Neuronal stem cell (in vitro differentiated cells): ENCODE results near the gene RPS16.

ENCODE experiments used
- DNase-seq: peaks from one replicate; pipeline ENCODE4 v3.0.0-alpha.2; 2013; ENCODE audit warnings: low spot score
- H2AFZ ChIP-seq: one replicate; pipeline ENCODE4 v1.6.1; 2013; ENCODE audit warnings: mild to moderate bottlenecking, low read length, inconsistent platforms
- H2AK5ac ChIP-seq: 2 replicates; pipeline ENCODE4 v1.6.1; 2013; ENCODE audit warnings: low read depth, mild to moderate bottlenecking, inconsistent platforms, low read length, moderate library complexity, mixed read lengths
- H2BK120ac ChIP-seq: 2 replicates; pipeline ENCODE4 v1.6.1; 2013; ENCODE audit warnings: low read depth, mild to moderate bottlenecking, inconsistent platforms, low read length, moderate library complexity, mixed read lengths
- H2BK12ac ChIP-seq: one replicate; pipeline ENCODE4 v1.6.1; 2013; ENCODE audit warnings: low read length, inconsistent platforms
- H2BK15ac ChIP-seq: 2 replicates; pipeline ENCODE4 v1.6.1; 2013; ENCODE audit warnings: mild to moderate bottlenecking, low read length, inconsistent platforms, mixed read lengths
- H2BK5ac ChIP-seq: one replicate; pipeline ENCODE4 v1.6.1; 2013; ENCODE audit warnings: inconsistent platforms, mild to moderate bottlenecking, low read length, moderate library complexity
- H3K14ac ChIP-seq: one replicate; pipeline ENCODE4 v1.6.1; 2013; ENCODE audit warnings: low read length, inconsistent platforms
- H3K18ac ChIP-seq: 2 replicates; pipeline ENCODE4 v1.6.1; 2013; ENCODE audit warnings: low read length, inconsistent platforms
- H3K23ac ChIP-seq: 2 replicates; pipeline ENCODE4 v1.6.1; 2013; ENCODE audit warnings: low read depth, mild to moderate bottlenecking, mixed read lengths, low read length, inconsistent platforms; ENCODE audit not compliant: poor library complexity
- H3K27ac ChIP-seq: replicated peaks from 3 replicates; pipeline ENCODE4 v1.5.1; 2013; ENCODE audit warnings: low read length, inconsistent platforms
- H3K27me3 ChIP-seq, 3 experiments: 2 replicates each; pipeline ENCODE4 v1.6.1; 2013; ENCODE audit warnings: low read length in 3 of 3, mild to moderate bottlenecking in 2 of 3, inconsistent platforms in 1 of 3, low read depth in 1 of 3, mixed read lengths in 1 of 3, moderate library complexity in 1 of 3; ENCODE audit not compliant: control insufficient read depth in 3 of 3, insufficient read depth in 3 of 3
- H3K36me3 ChIP-seq, 2 donors: replicated peaks in 1 of 2; 2 replicates each; pipeline ENCODE4 v1.6.1; 2013; ENCODE audit warnings: low read length in 2 of 2; ENCODE audit not compliant: control insufficient read depth in 2 of 2, insufficient read depth in 2 of 2
- H3K4ac ChIP-seq: 2 replicates; pipeline ENCODE4 v1.6.1; 2013; ENCODE audit warnings: inconsistent platforms, mild to moderate bottlenecking, low read length, moderate library complexity
- H3K4me1 ChIP-seq, 2 donors: 1 replicate in 1 of 2; 2 replicates in 1 of 2; pipeline ENCODE4 v1.6.1; 2013; ENCODE audit warnings: low read length in 2 of 2, low read depth in 1 of 2; ENCODE audit not compliant: control insufficient read depth in 2 of 2, insufficient read depth in 1 of 2
- H3K4me2 ChIP-seq: one replicate; pipeline ENCODE4 v1.6.1; 2013; ENCODE audit warnings: mild to moderate bottlenecking, low read length, inconsistent platforms; ENCODE audit not compliant: insufficient read depth, poor library complexity, severe bottlenecking
- H3K4me3 ChIP-seq, 2 donors: 2 replicates each; pipeline ENCODE4 v1.5.1; 2013; ENCODE audit warnings: low read length in 2 of 2, mild to moderate bottlenecking in 2 of 2, inconsistent platforms in 1 of 2, moderate library complexity in 1 of 2
- H3K79me1 ChIP-seq: one replicate; pipeline ENCODE4 v1.6.1; 2013; ENCODE audit warnings: low read depth, mild to moderate bottlenecking, inconsistent platforms, low read length, moderate library complexity
- H3K9ac ChIP-seq: one replicate; pipeline ENCODE4 v1.6.1; 2013; ENCODE audit warnings: mild to moderate bottlenecking, low read depth, low read length, inconsistent platforms; ENCODE audit not compliant: poor library complexity
- H3K9me3 ChIP-seq, 2 donors: replicated peaks in 1 of 2; 2 replicates each; pipeline versions ENCODE3 to v1.6.1; 2013; ENCODE audit warnings: low read length in 2 of 2, mild to moderate bottlenecking in 2 of 2, inconsistent platforms in 1 of 2, low read depth in 1 of 2, mixed read lengths in 1 of 2, moderate library complexity in 1 of 2; ENCODE audit not compliant: control insufficient read depth in 2 of 2, insufficient read depth in 1 of 2
- H4K8ac ChIP-seq: one replicate; pipeline ENCODE4 v1.6.1; 2013; ENCODE audit warnings: low read depth, mild to moderate bottlenecking, inconsistent platforms, low read length, moderate library complexity
- H4K91ac ChIP-seq: one replicate; pipeline ENCODE4 v1.6.1; 2013; ENCODE audit warnings: low read length, low read depth, mild to moderate bottlenecking, inconsistent platforms; ENCODE audit not compliant: poor library complexity
- WGBS, 2 donors: extraction: QIAGEN DNeasy Blood & Tissue Kit; methylation state at CpG; one replicate each; pipeline ENCODE4 v1.1.7; 2013; ENCODE audit warnings: missing lambda C conversion rate in 2 of 2, mixed read lengths in 1 of 2; ENCODE audit not compliant: insufficient read length in 2 of 2, insufficient replicate concordance in 1 of 2; ENCODE audit errors: extremely low coverage in 2 of 2; 5-methylcytosine and 5-hydroxymethylcytosine counted together

The RPS16 gene

GRCh38 chr19:39470724-39471339, 35.1 kb upstream of the RPS16 start:
- H3K27me3 ChIP-seq, result no peaks in the 10 kb centered on the region
- H3K4me3 ChIP-seq, result no peak overlapping the region
- peaks cover 0 to 3% of the 10 kb centered on the region in 2 donors for H3K9me3 ChIP-seq
- no peak overlapping the region for H3K14ac ChIP-seq
- peaks cover 4% of the 10 kb centered on the region for H3K79me1 ChIP-seq
- DNase-seq, result no peak
- no peak overlapping the region for H3K4me2 ChIP-seq
- no peak overlapping the region for H2BK120ac ChIP-seq
- H3K36me3 ChIP-seq, result peaks cover 78 to 98% of the 10 kb centered on the region in 2 donors
- H3K23ac ChIP-seq, result no peak overlapping the region
- H3K4ac ChIP-seq, result no peak overlapping the region
- H2AFZ ChIP-seq, result no peak overlapping the region
- H2BK5ac ChIP-seq, result no peak overlapping the region
- no peak overlapping the region for H3K18ac ChIP-seq
- no CpG with 5 or more reads among the region's 7 CpGs for WGBS, 2 donors
- H3K4me1 ChIP-seq, result no peaks in the 10 kb centered on the region
- no peak overlapping the region for H2BK15ac ChIP-seq
- no peak overlapping the region for H3K27ac ChIP-seq
- no peak overlapping the region for H2AK5ac ChIP-seq
- H4K8ac ChIP-seq, result no peak overlapping the region
- H2BK12ac ChIP-seq, result no peak overlapping the region
- H3K9ac ChIP-seq, result no peak overlapping the region
- H4K91ac ChIP-seq, result no peak overlapping the region

GRCh38 chr19:39469567-39469966, 33.8 kb upstream of the RPS16 start:
- WGBS, 2 donors, result no CpG with 5 or more reads among the region's 6 CpGs
- H2BK5ac ChIP-seq, result no peak overlapping the region
- H3K4me1 ChIP-seq, result no peaks in the 10 kb centered on the region
- H3K27me3 ChIP-seq, result no peaks in the 10 kb centered on the region
- no peak overlapping the region for H3K4me2 ChIP-seq
- no peak overlapping the region for H2AK5ac ChIP-seq
- H4K8ac ChIP-seq, result no peak overlapping the region
- H3K4ac ChIP-seq, result no peak overlapping the region
- no peak overlapping the region for H3K9ac ChIP-seq
- H2BK15ac ChIP-seq, result no peak overlapping the region
- no peak overlapping the region for H2BK120ac ChIP-seq
- no peak for DNase-seq
- no peak overlapping the region for H2AFZ ChIP-seq
- no peak overlapping the region for H4K91ac ChIP-seq
- no peak overlapping the region for H3K27ac ChIP-seq
- H3K23ac ChIP-seq, result no peak overlapping the region
- H3K4me3 ChIP-seq, result no peak overlapping the region
- H3K18ac ChIP-seq, result no peak overlapping the region
- peaks cover 80 to 98% of the 10 kb centered on the region in 2 donors for H3K36me3 ChIP-seq
- peaks cover 4% of the 10 kb centered on the region for H3K79me1 ChIP-seq
- H2BK12ac ChIP-seq, result no peak overlapping the region
- no peak overlapping the region for H3K14ac ChIP-seq
- peaks cover 0 to 3% of the 10 kb centered on the region in 2 donors for H3K9me3 ChIP-seq

GRCh38 chr19:39469036-39469435, 33.3 kb upstream of the RPS16 start:
- Histone ChIP-seq H3K14ac (no peak overlapping the region), H3K4me1 (no peaks in the 10 kb centered on the region), H3K4me2 (no peak overlapping the region), H3K36me3 (peaks cover 77 to 98% of the 10 kb centered on the region in 2 donors), H4K8ac (no peak overlapping the region), H2AK5ac (no peak overlapping the region), H2AFZ (no peak overlapping the region), H2BK5ac (no peak overlapping the region), H3K9me3 (no peaks in the 10 kb centered on the region), H3K27me3 (no peaks in the 10 kb centered on the region), H2BK15ac (no peak overlapping the region), H4K91ac (no peak overlapping the region), H3K4ac (no peak overlapping the region), H2BK120ac (no peak overlapping the region), H3K27ac (no peak overlapping the region), H3K79me1 (peaks cover 4% of the 10 kb centered on the region), H3K9ac (no peak overlapping the region), H2BK12ac (no peak overlapping the region), H3K18ac (no peak overlapping the region), H3K23ac (no peak overlapping the region), H3K4me3 (no peak overlapping the region)
- no peak for DNase-seq
- no CpG with 5 or more reads among the region's 11 CpGs for WGBS, 2 donors

GRCh38 chr19:39467941-39468340, 32.2 kb upstream of the RPS16 start:
- no peak overlapping the region for H3K4ac ChIP-seq
- H3K9ac ChIP-seq, result no peak overlapping the region
- H2BK12ac ChIP-seq, result no peak overlapping the region
- DNase-seq, result no peak
- H2AFZ ChIP-seq, result no peak overlapping the region
- no peak overlapping the region for H2BK120ac ChIP-seq
- peaks cover 67 to 98% of the 10 kb centered on the region in 2 donors for H3K36me3 ChIP-seq
- no peak overlapping the region for H3K4me2 ChIP-seq
- no peak overlapping the region for H3K14ac ChIP-seq
- no peaks in the 10 kb centered on the region for H3K27me3 ChIP-seq
- H3K4me1 ChIP-seq, result no peaks in the 10 kb centered on the region
- H3K18ac ChIP-seq, result no peak overlapping the region
- H3K27ac ChIP-seq, result no peak overlapping the region
- H3K9me3 ChIP-seq, result no peaks in the 10 kb centered on the region
- H4K8ac ChIP-seq, result no peak overlapping the region
- no peak overlapping the region for H4K91ac ChIP-seq
- H2BK5ac ChIP-seq, result no peak overlapping the region
- no peak overlapping the region for H2BK15ac ChIP-seq
- no peak overlapping the region for H3K23ac ChIP-seq
- no CpG with 5 or more reads among the region's 7 CpGs for WGBS, 2 donors
- no peak overlapping the region for H3K4me3 ChIP-seq
- peaks cover 4% of the 10 kb centered on the region for H3K79me1 ChIP-seq
- no peak overlapping the region for H2AK5ac ChIP-seq
